Vagina (tissue), 2 donors: Measurements from ENCODE around the gene MEGF8. TPM values are rescaled to one million over a fixed set of nuclear protein-coding genes. Genes with fewer than 3 reads are reported as not detected.
A peak's percentile ranks its signal among the peaks of the same experiment; 100 is the strongest.

Experiments
- DNase-seq, 2 donors: peaks; one replicate each; pipeline ENCODE4 v3.0.0-alpha.2; 2017; ENCODE audit errors: extremely low spot score in 2 of 2
- H3K27ac ChIP-seq: fragments of 200-600 bp; sonication (generic); one replicate; pipeline ENCODE4 v1.5.1; 2019
- H3K27me3 ChIP-seq: fragments of 200-600 bp; sonication (generic); one replicate; pipeline ENCODE4 v1.5.1; 2019
- H3K36me3 ChIP-seq, 2 donors: fragments of 200-600 bp; sonication (generic); one replicate each; pipeline ENCODE4 v1.5.1; 2017 to 2019
- H3K4me1 ChIP-seq: fragments of 200-600 bp; sonication (generic); one replicate; pipeline ENCODE4 v1.5.1; 2019
- H3K4me3 ChIP-seq, 2 donors: fragments of 200-600 bp; sonication (generic); 1 replicate in 1 of 2; 2 replicates in 1 of 2; pipeline ENCODE4 v1.5.1; 2016 to 2019
- H3K9me3 ChIP-seq: fragments of 200-600 bp; sonication (generic); one replicate; pipeline ENCODE4 v1.5.1; 2019
- CTCF ChIP-seq, 3 experiments: fragments of 450-650 bp in 2 of 3; fragments of 200-600 bp in 1 of 3; sonication (generic) in 1 of 3; IDR thresholded peaks; one replicate each; pipeline ENCODE4 v1.5.1; 2017 to 2019; ENCODE audit warnings: antibody characterized with exemption in 3 of 3, mild to moderate bottlenecking in 2 of 3, moderate library complexity in 2 of 3
- POLR2A ChIP-seq, 2 donors: fragments of 450-650 bp; IDR thresholded peaks; one replicate each; pipeline ENCODE4 v1.6.1; 2017; ENCODE audit warnings: antibody characterized with exemption in 2 of 2, mild to moderate bottlenecking in 2 of 2, moderate library complexity in 2 of 2
- POLR2AphosphoS5 ChIP-seq, 2 donors: sonication (generic); formaldehyde crosslinking; IDR thresholded peaks; one replicate each; pipeline ENCODE4 v1.9.0; 2017; ENCODE audit warnings: antibody characterized with exemption in 2 of 2, mild to moderate bottlenecking in 2 of 2, low read depth in 1 of 2; ENCODE audit not compliant: insufficient read depth in 1 of 2
- intact Hi-C: fragments of 100-400 bp; cut with DNase I; formaldehyde crosslinking; loops from one replicate; pipeline ENCODE4 v1.15.1; 2023
- total RNA-seq: library from RNA; depleted of rRNA; stranded (reverse); fragments of >200 nt; gene quantifications from one replicate; pipeline ENCODE4 v1.2.3, GENCODE V29; 2016

MEGF8 gene
- total RNA-seq, 1 donor from 2014 or later: 13.5 TPM

DNA sequence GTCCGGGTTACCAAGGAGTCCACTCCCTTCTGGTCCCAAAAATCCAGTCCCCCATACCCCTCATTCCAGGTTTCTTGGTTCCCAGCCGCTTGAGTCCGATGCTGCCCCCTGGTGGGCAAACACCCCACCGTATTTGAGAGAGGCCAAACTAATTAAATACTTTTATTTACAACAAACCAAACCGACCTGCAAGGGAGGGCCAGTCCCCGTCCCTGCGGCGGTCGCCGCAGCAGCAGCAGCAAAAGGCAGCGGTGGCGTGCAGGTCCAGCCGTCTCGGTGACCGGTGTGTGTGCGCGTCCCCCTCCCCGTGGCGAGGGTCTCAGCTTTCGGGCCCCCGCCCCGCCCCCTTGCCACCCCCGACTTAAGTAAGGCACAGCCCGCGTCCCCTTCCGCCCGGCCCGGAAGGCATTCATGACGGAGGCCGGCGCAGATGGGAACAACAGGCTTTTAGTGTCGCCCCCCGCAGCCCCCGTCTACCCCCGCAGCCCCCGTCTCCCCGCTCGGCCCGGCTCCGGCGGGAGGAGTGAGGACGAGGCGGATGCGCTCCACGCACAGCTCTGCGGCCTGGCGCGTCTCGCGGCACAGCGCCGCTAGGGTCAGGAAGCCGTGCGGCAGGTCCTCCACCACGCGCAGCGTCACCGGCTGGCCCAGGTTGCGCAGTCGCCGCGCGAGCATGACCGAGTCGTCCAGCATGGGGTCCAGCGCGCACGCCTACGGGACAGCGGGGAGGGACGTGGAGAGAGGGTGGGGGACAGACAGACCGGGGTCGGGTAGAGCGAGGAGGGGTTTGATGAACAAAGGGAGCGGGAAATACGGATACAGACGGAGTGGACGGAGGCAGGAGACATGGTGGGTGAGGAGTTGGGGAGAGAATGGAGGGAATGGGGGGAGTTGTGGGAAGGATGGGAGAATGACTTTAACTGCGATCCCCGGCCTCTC is 76.2 kb downstream of the MEGF8 start:
- no peak for DNase-seq
- Histone ChIP-seq H3K27ac (peak overlapping the region; percentile 73), H3K4me1 (peaks cover 35% of the 10 kb centered on the region), H3K36me3 (no peaks in the 10 kb centered on the region), H3K4me3 (peak overlapping the region; percentile 60 to 65), H3K27me3 (no peaks in the 10 kb centered on the region), H3K9me3 (no peaks in the 10 kb centered on the region)
- intact Hi-C loops: no loop called here
- TF ChIP-seq CTCF (IDR thresholded peaks at IDR 0.05): peak; percentile 48 to 92 (median 68)
- TF ChIP-seq POLR2AphosphoS5 (IDR thresholded peaks at IDR 0.05; ENCODE audit: insufficient read depth in 1 of 2, low read depth in 1 of 2): peak in 1 of 2 donors; percentile 26
- TF ChIP-seq POLR2A (IDR thresholded peaks at IDR 0.05): no peak

- H3K27ac ChIP-seq: no peak overlapping the region
- H3K36me3 ChIP-seq: no peaks in the 10 kb centered on the region
- DNase-seq: no peak
- intact Hi-C loops: no loop called here
- H3K27me3 ChIP-seq: no peaks in the 10 kb centered on the region
- H3K4me1 ChIP-seq: peaks cover 30% of the 10 kb centered on the region
- TF ChIP-seq POLR2A (IDR thresholded peaks at IDR 0.05): no peak
- no peak for TF ChIP-seq CTCF (IDR thresholded peaks at IDR 0.05)
- no peak for TF ChIP-seq POLR2AphosphoS5 (IDR thresholded peaks at IDR 0.05; ENCODE audit: insufficient read depth in 1 of 2, low read depth in 1 of 2)
- peak overlapping the region; percentile 60 to 65 for H3K4me3 ChIP-seq
- H3K9me3 ChIP-seq: no peaks in the 10 kb centered on the region
These were observed 77.1 kb downstream of the MEGF8 start for GRCh38 chr19:42402376-42403116.

DNA sequence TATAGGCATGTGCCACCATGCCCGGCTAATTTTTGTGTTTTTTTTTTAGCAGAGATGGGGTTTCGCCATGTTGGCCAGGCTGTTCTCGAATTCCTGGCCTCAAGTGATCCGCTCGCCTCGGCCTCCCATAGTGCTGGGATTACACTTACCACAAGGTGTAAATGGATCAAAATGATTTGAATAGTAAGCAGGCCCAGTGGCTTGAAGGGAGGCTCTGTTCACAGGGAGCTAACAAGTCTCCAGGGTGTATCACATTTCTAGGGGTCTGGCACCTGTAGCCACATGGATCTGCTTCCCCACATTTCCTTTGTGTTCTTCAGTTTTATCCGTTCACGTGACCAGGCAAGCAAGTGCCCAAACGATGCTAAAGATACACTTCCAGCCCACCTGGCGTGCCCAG is 78.2 kb downstream of the MEGF8 start:
- intact Hi-C loops: no loop called here
- DNase-seq: no peak
- H3K9me3 ChIP-seq: no peaks in the 10 kb centered on the region
- TF ChIP-seq POLR2AphosphoS5 (IDR thresholded peaks at IDR 0.05; ENCODE audit: insufficient read depth in 1 of 2, low read depth in 1 of 2) (no peak), POLR2A (IDR thresholded peaks at IDR 0.05) (no peak), CTCF (IDR thresholded peaks at IDR 0.05) (no peak)
- H3K27ac ChIP-seq: no peak overlapping the region
- H3K4me3 ChIP-seq: no peak overlapping the region
- peaks cover 22% of the 10 kb centered on the region for H3K4me1 ChIP-seq
- H3K27me3 ChIP-seq: no peaks in the 10 kb centered on the region
- H3K36me3 ChIP-seq: no peaks in the 10 kb centered on the region

GRCh38 chr19:42406111-42406510 is 80.7 kb downstream of the MEGF8 start:
- no peak overlapping the region for H3K4me3 ChIP-seq
- H3K36me3 ChIP-seq: no peaks in the 10 kb centered on the region
- H3K4me1 ChIP-seq: peaks cover 21% of the 10 kb centered on the region
- no peaks in the 10 kb centered on the region for H3K27me3 ChIP-seq
- no peak for TF ChIP-seq CTCF (IDR thresholded peaks at IDR 0.05)
- no peak for TF ChIP-seq POLR2A (IDR thresholded peaks at IDR 0.05)
- TF ChIP-seq POLR2AphosphoS5 (IDR thresholded peaks at IDR 0.05; ENCODE audit: insufficient read depth in 1 of 2, low read depth in 1 of 2): no peak
- H3K9me3 ChIP-seq: no peaks in the 10 kb centered on the region
- no peak for DNase-seq
- intact Hi-C loops: no loop called here
- no peak overlapping the region for H3K27ac ChIP-seq
